GM18519 (cell line): ENCODE measurements around the gene TEK.

Experiments
- ATAC-seq: cut with Tn5 transposase; IDR thresholded peaks from one replicate; pipeline ENCODE4 v1.9.1; 2021; ENCODE audit warnings: mild to moderate bottlenecking, moderate library complexity; ENCODE audit not compliant: unreplicated experiment, low FRiP score

Gene TEK

GRCh38 chr9:27118916-27119315 is 9.9 kb downstream of the TEK start:
- ATAC-seq, result no peak

- no peak for ATAC-seq
These were observed 15.1 kb downstream of the TEK start for GRCh38 chr9:27124151-27124550.

DNA sequence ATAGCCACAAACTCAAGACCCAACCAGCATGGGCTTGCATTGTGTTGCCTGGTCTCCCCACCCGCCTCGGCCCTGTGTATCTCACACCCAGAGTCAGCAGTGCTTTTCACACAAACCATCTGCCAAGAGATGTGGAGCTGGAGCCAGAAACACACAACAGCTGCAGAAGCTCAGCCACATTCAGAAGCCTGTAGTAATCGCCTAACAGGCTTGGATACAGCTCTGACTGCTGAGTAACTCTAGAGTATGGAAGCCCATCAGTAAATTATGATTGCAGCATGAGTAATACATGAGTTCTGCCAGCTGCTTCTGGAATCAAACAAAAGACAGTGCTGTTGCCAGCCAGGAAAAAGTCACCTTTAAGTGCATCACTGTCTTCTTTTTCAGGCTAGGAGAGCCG is 16.0 kb downstream of the TEK start:
- no peak for ATAC-seq

DNA sequence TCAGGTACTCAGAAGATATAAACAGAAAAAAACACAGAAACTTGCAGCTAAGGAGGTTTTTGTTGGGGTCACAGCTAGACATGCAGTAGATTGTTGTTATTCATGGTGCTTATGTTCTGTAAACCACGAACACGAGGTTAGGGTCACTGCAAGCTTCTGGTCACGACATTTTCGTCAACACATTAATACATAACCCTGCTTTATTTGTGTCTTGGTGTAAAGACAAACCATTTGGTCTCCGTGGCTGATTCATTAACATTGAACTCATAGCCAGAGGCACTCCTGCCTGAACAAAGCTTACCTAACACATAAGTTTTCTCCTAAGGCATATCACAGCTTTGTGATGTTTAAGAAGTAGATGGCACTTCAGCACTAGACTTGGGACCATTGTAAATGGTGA is 16.9 kb downstream of the TEK start:
- no peak for ATAC-seq

DNA sequence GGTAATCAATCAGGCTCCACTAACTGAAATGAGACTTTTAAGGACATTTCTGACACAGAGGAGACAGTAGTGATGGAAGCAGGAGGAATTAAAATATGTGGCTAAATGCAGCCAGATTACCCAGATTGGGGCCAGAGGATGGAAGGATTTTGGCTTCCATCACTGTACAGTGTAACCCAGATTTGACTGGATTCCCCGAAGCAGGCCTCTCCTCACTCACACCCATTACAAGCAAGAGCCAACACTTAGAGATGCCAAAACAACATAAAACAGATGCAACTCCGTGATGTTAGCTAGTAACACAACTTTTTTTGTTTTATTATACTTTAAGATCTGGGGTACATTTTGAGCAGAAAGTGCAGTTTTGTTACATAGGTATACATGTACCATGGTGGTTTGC is 17.6 kb downstream of the TEK start:
- no peak for ATAC-seq

DNA sequence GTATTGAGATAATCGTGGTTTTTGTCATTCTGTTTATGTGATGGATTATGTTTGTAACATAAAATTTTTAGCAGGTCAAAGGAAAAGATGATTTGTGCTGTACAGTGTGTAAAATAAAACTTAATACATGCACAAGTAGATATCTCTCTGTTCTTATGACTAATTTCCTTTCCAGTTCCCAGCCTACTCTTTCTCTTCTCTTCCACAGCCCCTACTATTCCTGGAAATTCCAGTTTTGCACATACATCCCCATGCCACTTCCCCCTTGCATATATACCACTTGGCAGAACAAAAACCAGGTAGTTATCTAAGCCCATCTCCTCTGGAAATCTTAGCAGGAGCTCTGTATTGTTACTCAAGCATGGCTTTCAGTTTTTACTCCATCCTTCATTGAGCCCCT is 20.2 kb downstream of the TEK start:
- ATAC-seq, result no peak

DNA sequence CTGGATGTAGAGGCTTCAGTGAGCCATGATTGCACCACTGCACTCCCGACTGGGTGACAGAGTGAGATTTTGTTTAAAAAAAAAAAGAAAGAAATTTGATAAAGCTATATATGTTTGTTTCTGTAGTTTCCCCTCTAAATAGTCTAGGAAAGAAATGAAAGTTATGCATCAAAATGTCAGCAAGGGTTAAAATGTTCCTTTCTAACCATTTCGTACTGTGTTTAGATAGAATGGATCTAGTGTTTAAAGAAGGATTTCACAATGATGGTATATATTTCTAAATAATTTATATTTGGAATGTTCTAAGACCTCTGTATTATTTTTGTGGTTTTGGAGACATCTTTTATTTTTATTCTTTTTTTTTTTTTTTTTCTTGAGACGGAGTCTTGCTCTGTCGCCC is 22.7 kb downstream of the TEK start:
- no peak for ATAC-seq

DNA sequence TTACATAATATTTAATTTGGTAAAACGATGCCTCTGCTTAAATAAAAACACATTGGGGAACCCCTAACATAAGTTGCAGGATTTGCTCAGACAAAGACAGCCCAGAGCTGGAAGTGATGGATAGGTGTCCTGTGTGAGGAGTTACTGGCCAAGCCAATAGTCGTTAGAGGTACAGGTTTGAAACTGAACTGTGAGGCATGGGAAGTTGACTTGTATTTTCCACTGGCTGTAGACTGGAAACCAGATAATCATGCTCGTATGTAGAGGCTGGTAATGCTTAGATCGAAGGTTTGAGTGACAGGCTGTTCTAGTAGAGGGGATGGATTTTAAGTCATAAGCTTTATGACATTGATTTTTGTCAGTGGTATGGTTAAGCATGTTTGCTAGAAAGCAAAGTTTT is 24.8 kb downstream of the TEK start:
- no peak for ATAC-seq

GRCh38 chr9:27142299-27142930 is 33.4 kb downstream of the TEK start:
- ATAC-seq, result no peak

DNA sequence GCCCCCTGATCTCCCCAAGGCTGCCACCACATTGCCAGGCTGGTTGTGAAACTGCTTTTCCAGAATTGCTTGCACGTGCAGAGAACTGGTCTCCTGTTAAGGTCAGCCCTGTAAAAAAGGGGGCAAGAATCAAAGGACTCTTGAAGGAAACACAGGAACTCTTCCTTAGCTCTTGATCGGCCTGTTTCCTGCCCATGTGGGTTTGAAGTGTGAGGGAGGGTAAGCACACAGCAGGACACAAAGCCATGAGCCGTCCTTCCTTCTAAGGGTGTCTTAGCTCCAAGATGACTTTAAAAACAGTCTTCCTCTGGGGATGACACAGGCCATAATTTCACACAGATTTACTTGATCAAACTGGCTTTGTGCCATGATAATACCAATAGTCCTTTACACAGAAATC is 36.1 kb downstream of the TEK start:
- no peak for ATAC-seq

DNA sequence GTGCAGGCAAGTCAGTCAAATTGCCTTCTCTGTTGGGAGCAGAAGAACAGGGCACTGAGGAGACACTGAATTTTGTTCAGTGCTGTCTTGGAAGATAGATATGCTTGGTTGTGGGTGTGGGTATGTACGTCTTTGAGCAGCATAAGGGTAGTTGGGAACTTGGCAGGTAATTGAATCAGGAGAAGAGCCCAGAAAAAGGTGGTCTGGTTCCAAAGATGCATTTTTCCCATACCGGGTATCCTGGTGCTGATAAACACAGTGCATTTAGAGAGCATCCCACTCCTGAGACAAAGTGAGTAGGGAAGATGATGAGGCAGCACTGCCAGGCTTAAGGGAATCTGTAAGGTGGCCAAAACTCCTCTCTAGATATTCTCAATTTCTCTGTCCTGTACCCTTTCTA is 40.6 kb downstream of the TEK start:
- no peak for ATAC-seq

- no peak for ATAC-seq
These were observed 41.9 kb downstream of the TEK start for GRCh38 chr9:27150746-27151406.

DNA sequence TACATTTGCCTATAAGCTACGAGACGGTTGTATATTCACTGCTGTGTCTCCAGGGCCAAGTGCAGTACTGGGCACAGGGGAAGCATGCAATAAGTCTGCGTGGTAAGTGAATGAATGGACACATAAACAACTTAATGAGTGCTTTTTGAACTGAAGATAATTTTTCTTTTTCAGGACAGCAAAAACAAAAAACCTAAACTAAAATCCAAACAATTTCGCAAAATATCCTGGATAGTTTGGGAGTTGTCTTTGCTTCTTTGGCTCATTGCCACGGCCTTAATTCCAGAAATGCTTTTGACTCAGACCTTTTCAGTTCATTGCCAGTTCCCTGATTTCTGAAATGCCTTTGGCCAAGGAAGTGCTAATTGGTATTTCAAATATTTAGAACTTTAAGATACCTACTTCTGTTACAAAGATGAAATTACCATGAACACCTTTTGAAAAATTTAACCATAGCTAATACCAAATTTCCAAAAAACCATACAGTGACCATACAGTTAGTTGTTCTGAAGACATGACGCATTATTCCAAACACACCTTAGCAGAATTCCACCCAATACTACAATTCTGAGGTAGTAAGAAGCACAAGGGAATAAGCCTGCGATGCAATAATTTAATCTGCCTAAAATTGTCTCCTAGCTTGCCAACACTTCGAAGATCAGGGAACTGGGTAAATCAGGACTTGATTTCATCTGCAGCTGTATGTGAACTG is 42.8 kb downstream of the TEK start:
- no peak for ATAC-seq

DNA sequence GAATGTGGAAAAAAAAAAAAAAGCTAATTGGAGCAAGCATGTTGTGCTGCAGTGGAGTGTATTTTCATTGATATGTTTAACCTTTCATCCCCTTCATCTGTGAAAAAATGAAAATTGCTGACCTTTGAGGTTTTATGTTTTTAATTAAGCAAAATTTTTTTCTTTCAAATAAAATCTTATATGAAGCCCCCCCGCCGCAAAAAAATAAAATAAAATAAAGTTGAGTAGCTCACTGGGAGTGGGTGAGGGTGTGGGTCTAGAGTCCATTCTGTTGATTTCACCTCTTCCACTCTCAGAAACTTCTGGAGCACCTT is 43.3 kb downstream of the TEK start:
- no peak for ATAC-seq

DNA sequence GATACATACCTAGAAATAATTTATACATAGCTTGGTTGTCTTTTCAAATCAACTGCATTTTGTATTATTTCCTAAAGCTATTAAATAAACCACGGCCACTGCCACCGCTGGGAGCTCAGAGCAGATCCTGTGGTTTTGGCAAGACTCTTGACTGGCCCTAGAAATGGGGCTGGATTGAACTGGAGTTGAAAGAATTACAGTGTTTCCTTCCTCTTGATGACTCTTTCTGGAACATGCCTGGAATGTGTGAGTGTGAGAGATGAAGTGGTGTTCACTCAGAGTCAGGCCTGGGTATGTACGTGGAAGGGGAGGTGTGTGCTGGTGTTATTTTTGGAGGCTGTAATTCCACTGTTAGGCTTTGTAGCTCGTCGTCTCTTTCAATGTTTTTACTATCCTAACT is 45.9 kb downstream of the TEK start:
- ATAC-seq, result no peak

DNA sequence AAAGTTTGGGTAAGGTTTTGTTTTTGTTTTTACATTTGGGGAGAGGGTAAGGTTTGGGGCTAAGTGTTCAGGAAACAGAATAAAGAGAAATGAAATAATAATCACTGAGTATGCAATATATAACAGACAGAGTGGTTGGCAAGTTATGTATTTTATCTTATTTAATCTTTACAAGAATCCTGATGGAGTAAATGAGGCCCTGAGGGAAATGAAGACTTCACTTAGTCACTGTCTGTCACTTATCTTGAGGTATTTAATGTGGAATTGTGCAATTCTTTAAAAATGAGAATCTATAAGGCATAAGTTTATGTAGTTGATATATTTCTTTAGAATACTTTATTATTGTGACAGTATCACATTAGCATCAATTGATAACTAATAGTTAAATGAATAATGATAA is 48.1 kb downstream of the TEK start:
- ATAC-seq, result no peak

- no peak for ATAC-seq
These were observed 48.7 kb downstream of the TEK start for GRCh38 chr9:27157736-27158135.

DNA sequence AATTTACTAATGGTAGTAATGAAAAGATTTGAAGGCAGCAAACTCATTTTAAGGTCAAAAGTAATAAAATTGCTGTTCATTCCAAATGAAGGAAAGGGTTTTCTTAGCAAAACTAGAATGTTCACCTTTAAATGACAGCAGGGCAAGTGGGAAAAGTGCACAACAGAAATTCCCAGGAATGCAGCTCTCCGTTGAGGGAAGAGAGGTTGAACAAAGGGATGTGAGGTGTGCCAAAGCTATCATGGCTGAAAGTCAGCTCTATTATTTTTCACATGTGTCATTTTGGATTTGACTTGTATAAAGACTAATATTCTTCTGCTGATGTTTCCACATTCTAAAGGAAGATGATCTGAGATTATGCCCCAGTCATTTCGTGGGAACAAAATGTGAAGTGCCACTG is 51.6 kb downstream of the TEK start:
- no peak for ATAC-seq

DNA sequence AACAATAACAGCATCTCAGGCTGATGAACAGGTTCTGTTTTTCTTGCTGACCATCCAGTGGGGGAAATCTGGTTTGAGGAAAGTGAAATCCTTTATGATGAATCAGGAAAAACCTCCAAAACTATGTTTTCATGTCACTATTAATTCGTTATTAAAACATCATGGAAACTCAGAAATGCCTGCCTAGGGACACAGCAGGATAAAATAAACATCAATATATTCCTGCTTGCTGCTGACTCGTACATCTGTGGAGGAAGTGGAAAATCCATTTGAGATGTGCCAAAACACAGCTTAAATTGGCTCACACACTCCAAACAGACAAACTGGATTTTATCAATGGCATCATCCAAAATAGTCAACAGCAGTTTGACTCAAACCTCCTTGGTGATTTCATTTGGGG is 53.0 kb downstream of the TEK start:
- ATAC-seq, result no peak

GRCh38 chr9:27165068-27165467 is 56.0 kb downstream of the TEK start:
- no peak for ATAC-seq

DNA sequence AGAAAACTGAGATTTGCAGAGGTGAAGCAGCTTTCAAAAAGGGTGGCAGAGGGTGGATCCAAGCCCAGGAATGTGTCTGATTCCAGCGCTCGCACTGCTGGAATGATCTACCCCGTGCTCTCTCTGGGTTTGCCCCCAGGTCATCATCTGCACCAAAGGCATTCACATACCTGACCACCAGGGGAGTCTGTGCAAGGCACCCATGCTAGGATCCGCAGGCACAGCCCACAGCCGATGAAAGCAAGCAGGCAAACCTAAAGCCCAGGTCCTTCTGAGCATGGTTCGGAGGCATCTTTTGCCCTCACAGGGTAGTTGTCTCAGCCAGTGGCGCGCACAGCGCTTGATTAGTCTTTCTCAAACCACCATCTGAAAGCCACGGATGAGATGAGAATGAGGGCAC is 56.6 kb downstream of the TEK start:
- ATAC-seq, result no peak

DNA sequence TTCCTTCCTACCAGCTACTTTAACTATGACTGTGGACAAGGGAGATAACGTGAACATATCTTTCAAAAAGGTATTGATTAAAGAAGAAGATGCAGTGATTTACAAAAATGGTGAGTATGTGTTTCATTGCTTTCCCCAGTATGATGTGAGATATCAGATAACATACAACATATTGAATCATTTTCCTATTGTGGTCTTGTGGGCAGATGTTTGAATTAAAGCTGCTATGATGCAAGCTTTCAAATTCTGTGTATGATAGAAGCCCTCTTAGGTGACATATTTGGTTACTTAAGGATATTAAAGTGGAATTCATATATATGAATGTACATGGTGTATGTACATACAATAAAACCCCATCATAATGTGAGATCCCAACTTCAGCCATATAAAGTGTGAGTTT is 59.5 kb downstream of the TEK start:
- ATAC-seq, result no peak
